Measurements from ENCODE around the gene PLAAT4. TPM values are rescaled to one million over a fixed set of nuclear protein-coding genes. Genes with fewer than 3 reads are reported as not detected.
"Not testable (repeated sequence)": the region's sequence is repeated elsewhere in the genome, so short reads cannot be mapped to it uniquely, and the experiment has no call there.

PLAAT4 gene
- total and polyA plus RNA-seq, 8 donors = 4.0 to 262 (median 88.0) TPM

DNA sequence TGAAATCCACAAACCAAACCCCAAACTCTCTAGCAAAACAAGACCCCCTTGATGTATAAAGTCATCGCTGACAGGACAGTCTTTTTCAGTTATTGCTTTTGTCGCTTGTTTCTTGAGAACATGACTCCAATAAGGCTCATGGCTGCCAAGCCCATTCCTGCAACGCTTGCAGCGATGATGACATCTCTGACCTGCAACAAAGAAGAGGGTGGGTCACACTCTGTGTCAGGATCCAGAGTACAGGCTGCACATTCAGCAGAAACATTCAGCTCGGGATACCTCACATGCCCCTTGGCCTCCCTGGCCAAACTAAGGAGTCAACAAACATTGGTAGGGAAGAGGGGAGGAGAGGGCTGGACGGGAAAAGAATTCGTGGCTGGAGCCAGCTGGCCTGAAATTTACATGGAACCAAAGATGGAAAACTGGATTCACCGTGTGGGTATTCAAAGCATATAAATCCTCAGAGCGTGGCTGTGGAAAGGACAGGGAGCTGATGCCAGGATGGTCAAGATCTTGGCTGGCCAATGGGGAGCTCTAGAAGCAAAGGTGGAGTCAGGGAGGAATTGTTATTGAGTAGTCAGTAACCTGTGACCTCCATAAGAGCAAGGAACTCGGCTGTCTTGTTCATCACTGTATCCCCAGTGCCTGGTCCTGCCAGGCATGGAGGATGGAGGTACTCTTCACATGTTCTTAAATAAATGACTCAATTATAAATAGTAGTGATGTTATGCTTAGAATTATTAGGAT lies 38.4 kb downstream of the PLAAT4 start:
- 30 to 46% (median 38%) methylated on average over 10 of the region's 10 CpGs for WGBS, 5 donors
- H3K27me3 ChIP-seq = no peaks in the 10 kb centered on the region
- peak overlapping the region; percentile 2 to 23 (median 20) for H3K4me3 ChIP-seq
- DNase-seq = peak in 1 of 2 donors; percentile 57
- H3K9me3 ChIP-seq = peaks cover 3 to 5% (median 4%) of the 10 kb centered on the region in 4 donors
- H3K27ac ChIP-seq = peak overlapping the region; percentile 39 to 89 (median 74)
- intact Hi-C loops (cut with DNase I; ENCODE audit: low total_unique reads) = no loop called here
- TF ChIP-seq, protein P1, sequence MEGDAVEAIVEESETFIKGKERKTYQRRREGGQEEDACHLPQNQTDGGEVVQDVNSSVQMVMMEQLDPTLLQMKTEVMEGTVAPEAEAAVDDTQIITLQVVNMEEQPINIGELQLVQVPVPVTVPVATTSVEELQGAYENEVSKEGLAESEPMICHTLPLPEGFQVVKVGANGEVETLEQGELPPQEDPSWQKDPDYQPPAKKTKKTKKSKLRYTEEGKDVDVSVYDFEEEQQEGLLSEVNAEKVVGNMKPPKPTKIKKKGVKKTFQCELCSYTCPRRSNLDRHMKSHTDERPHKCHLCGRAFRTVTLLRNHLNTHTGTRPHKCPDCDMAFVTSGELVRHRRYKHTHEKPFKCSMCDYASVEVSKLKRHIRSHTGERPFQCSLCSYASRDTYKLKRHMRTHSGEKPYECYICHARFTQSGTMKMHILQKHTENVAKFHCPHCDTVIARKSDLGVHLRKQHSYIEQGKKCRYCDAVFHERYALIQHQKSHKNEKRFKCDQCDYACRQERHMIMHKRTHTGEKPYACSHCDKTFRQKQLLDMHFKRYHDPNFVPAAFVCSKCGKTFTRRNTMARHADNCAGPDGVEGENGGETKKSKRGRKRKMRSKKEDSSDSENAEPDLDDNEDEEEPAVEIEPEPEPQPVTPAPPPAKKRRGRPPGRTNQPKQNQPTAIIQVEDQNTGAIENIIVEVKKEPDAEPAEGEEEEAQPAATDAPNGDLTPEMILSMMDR (IDR thresholded peaks at IDR 0.05) = no peak
- TF ChIP-seq POLR2AphosphoS5 (IDR thresholded peaks at IDR 0.05) = peak in 1 of 3 donors; percentile 40
- peaks cover 8 to 25% (median 21%) of the 10 kb centered on the region in 4 donors for H3K4me1 ChIP-seq
- H3K36me3 ChIP-seq = peaks cover under 1 to 3% (median 3%) of the 10 kb centered on the region in 4 donors

GRCh38 chr11:63578882-63579281 lies 42.3 kb downstream of the PLAAT4 start:
- H3K27me3 ChIP-seq; intact Hi-C loops (cut with DNase I; ENCODE audit: low total_unique reads); H3K4me3 ChIP-seq; DNase-seq; H3K27ac ChIP-seq: not testable (repeated sequence)
- H3K9me3 ChIP-seq = peaks cover 8 to 28% (median 18%) of the 10 kb centered on the region in 4 donors
- H3K4me1 ChIP-seq = peaks cover 5 to 22% (median 16%) of the 10 kb centered on the region in 4 donors
- 83 to 100% (median 94%) methylated on average over 2 to 3 of the region's 3 CpGs for WGBS, 5 donors
- H3K36me3 ChIP-seq = peaks cover 6 to 41% (median 39%) of the 10 kb centered on the region in 4 donors

- Histone ChIP-seq H3K9me3 (peaks cover 8 to 28% (median 18%) of the 10 kb centered on the region in 4 donors), H3K36me3 (peaks cover 12 to 57% (median 56%) of the 10 kb centered on the region in 4 donors)
- WGBS, 5 donors = 91 to 94% (median 91%) methylated on average over 7 of the region's 7 CpGs
- H3K4me3 ChIP-seq; H3K27me3 ChIP-seq; H3K27ac ChIP-seq; DNase-seq; intact Hi-C loops (cut with DNase I; ENCODE audit: low total_unique reads); H3K4me1 ChIP-seq: not testable (repeated sequence)
These were observed 44.6 kb downstream of the PLAAT4 start for GRCh38 chr11:63581224-63581623.

GRCh38 chr11:63583357-63583677 lies 46.7 kb downstream of the PLAAT4 start:
- H3K4me1 ChIP-seq = peaks cover 0 to 8% (median 2%) of the 10 kb centered on the region in 4 donors
- H3K27me3 ChIP-seq = no peaks in the 10 kb centered on the region
- intact Hi-C loops (cut with DNase I; ENCODE audit: low total_unique reads) = no loop called here
- no peak overlapping the region for H3K4me3 ChIP-seq
- no peak for TF ChIP-seq POLR2A (IDR thresholded peaks at IDR 0.05)
- TF ChIP-seq, protein P1 (IDR thresholded peaks at IDR 0.05) = no peak
- H3K36me3 ChIP-seq = peaks cover 12 to 76% (median 74%) of the 10 kb centered on the region in 4 donors
- DNase-seq = no peak
- H3K27ac ChIP-seq = peak overlapping the region in 1 of 5 donors; percentile 34
- peaks cover 8 to 28% (median 18%) of the 10 kb centered on the region in 4 donors for H3K9me3 ChIP-seq

DNA sequence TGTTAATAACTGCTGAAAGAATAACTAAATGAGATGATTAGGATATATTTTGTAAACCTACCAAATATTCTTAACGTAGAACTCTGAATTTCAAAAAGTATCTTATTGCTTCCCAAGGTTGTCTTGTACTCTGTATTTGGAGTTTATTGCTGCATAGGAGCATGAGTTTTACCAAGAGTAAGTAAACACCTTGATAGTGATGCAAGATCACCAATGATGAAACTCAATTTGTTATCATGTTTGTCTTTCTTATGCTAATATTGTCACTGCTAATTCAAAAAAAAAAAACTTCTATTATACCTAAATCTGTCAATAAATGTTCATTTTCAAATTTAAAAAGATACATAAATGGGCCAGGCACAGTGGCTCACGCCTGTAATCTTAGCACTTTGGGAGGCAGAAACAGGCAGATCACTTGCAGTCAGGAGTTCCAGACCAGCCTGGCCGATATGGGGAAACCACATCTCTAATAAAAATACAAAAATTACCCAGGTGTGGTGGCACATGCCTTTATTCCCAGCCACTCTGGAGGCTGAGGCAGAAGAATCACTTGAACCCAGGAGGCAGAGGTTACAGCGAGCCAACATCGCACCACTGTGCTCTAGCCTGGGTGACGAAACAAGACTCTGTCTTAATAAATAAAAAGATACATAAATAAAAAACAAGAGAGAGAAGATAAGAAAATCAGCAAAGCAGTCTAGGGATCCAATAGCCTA lies 50.0 kb downstream of the PLAAT4 start:
- DNase-seq = no peak
- peaks cover 0 to 7% (median 1%) of the 10 kb centered on the region in 4 donors for H3K9me3 ChIP-seq
- no peak for TF ChIP-seq POLR2AphosphoS5 (IDR thresholded peaks at IDR 0.05)
- no peak for TF ChIP-seq EP300 (IDR thresholded peaks at IDR 0.05)
- no peak for TF ChIP-seq POLR2A (IDR thresholded peaks at IDR 0.05)
- TF ChIP-seq, protein P1 (IDR thresholded peaks at IDR 0.05) = no peak
- 77 to 90% (median 85%) methylated on average over 6 of the region's 6 CpGs for WGBS, 5 donors
- H3K4me1 ChIP-seq = peaks cover 0 to 8% (median 2%) of the 10 kb centered on the region in 4 donors
- intact Hi-C loops (cut with DNase I; ENCODE audit: low total_unique reads) = no loop called here
- peaks cover 6 to 90% (median 85%) of the 10 kb centered on the region in 4 donors for H3K36me3 ChIP-seq
- H3K27me3 ChIP-seq = no peaks in the 10 kb centered on the region
- no peak overlapping the region for H3K4me3 ChIP-seq
- no peak overlapping the region for H3K27ac ChIP-seq

Measured in stomach (tissue), 9 donors.